Upper lobe of right lung (tissue), 1 donor: ENCODE data around the gene ALDH18A1. TPM values are rescaled to one million over a fixed set of nuclear protein-coding genes. Genes with fewer than 3 reads are reported as not detected.

Source experiments
- ATAC-seq: fragments of 200-7000 bp; cut with Tn5 transposase; one replicate; pipeline ENCODE4 v1.9.1; 2020; ENCODE audit warnings: mild to moderate bottlenecking, moderate library complexity
- DNase-seq: peaks from one replicate; pipeline ENCODE4 v3.0.0-alpha.2; 2020
- H3K27ac ChIP-seq: fragments of 200-600 bp; one replicate; pipeline ENCODE4 v1.8.0; 2022
- H3K27me3 ChIP-seq: fragments of 200-600 bp; one replicate; pipeline ENCODE4 v1.8.0; 2022; ENCODE audit warnings: mild to moderate bottlenecking
- H3K36me3 ChIP-seq: fragments of 200-600 bp; one replicate; pipeline ENCODE4 v1.8.0; 2022
- H3K4me1 ChIP-seq: fragments of 200-600 bp; one replicate; pipeline ENCODE4 v1.8.0; 2022
- H3K4me3 ChIP-seq: fragments of 200-600 bp; one replicate; pipeline ENCODE4 v1.8.0; 2022; ENCODE audit warnings: mild to moderate bottlenecking
- H3K9me3 ChIP-seq: fragments of 200-600 bp; one replicate; pipeline ENCODE4 v1.8.0; 2022
- CTCF ChIP-seq: fragments of 200-600 bp; IDR thresholded peaks from one replicate; pipeline ENCODE4 v1.8.0; 2022; ENCODE audit warnings: antibody characterized with exemption
- intact Hi-C: fragments of 100-400 bp; cut with DNase I; formaldehyde crosslinking; loops from one replicate; pipeline ENCODE4 v1.11.0; 2022
- total RNA-seq: library from RNA; stranded (reverse); fragmentation: NEBNext Ultra II Directional; extraction: Animal tissue kit (Norgen Biotek cat#: 25700); gene quantifications from one replicate; pipeline ENCODE4 v1.2.1, GENCODE V29; 2021
- donor health status: DM: no; HTN: yes; CAD: no; lungs with severe emphysema.

The ALDH18A1 gene
- total RNA-seq, 1 donor from 2014 or later, result 32.8 TPM

- Histone ChIP-seq H3K27ac (peak overlapping the region; percentile 78), H3K9me3 (no peaks in the 10 kb centered on the region), H3K36me3 (no peaks in the 10 kb centered on the region), H3K4me1 (peaks cover 3% of the 10 kb centered on the region), H3K27me3 (no peaks in the 10 kb centered on the region), H3K4me3 (peak overlapping the region; percentile 86)
- DNase-seq (peak; percentile 78), ATAC-seq (peak; percentile 19)
- no peak for TF ChIP-seq CTCF
- intact Hi-C loops, result no loop called here
These were observed 96.0 kb downstream of the ALDH18A1 start for GRCh38 chr10:95560278-95561176.

DNA sequence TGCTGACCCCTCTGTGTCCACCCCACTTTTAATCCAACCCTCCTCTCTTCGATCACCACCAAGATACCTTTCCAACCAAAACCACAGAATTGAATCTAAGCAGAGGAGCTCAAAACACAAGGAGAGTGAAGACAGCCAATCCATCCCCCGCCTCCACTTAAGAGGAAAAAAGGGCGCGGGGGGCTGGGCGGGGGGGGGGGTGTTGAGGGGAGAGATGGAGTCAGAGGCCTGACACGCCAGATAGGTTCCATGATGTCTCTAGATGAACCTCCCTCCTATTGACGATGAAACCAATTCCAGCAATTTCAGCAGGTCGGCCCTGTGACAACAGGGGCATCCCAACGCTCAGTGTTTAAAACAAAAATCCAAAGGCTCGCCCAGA, 96.6 kb downstream of the ALDH18A1 start:
- H3K4me1 ChIP-seq, result peaks cover 3% of the 10 kb centered on the region
- no peak for TF ChIP-seq CTCF
- intact Hi-C loops, result no loop called here

DNA sequence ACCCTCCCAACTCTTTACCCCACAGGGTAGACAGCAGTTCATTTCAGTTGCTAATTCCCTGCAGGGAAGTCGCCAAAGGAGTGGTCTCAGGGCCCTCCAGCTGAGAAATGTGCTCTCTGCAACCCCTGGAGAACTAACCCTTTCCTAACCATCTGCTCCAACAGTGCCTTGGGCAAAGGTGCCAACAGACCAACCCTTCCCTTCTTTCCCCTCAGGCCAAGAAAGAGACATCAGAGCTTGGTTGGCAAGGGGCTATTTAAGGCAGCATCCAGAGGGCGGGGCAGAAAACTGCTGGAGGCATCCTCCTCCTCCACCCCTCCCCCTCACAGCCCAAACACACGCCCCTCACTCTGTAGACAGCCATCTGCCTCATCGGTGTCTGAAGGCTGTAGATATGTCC, 97.0 kb downstream of the ALDH18A1 start:
- Histone ChIP-seq H3K9me3 (no peaks in the 10 kb centered on the region), H3K27me3 (no peaks in the 10 kb centered on the region), H3K27ac (no peak overlapping the region), H3K4me3 (peak overlapping the region; percentile 86), H3K4me1 (peaks cover 3% of the 10 kb centered on the region), H3K36me3 (no peaks in the 10 kb centered on the region)
- intact Hi-C loops, result no loop called here
- DNase-seq, result no peak
- no peak for ATAC-seq
- no peak for TF ChIP-seq CTCF

More for the DNA sequence above, 96.6 kb downstream of the ALDH18A1 start:
- peak overlapping the region; percentile 78 for H3K27ac ChIP-seq
- DNase-seq (no peak), ATAC-seq (no peak)
- H3K9me3 ChIP-seq, result no peaks in the 10 kb centered on the region
- no peaks in the 10 kb centered on the region for H3K27me3 ChIP-seq
- H3K4me3 ChIP-seq, result peak overlapping the region; percentile 86
- H3K36me3 ChIP-seq, result no peaks in the 10 kb centered on the region

- Histone ChIP-seq H3K4me1 (peaks cover 3% of the 10 kb centered on the region), H3K27me3 (no peaks in the 10 kb centered on the region), H3K4me3 (peak overlapping the region; percentile 86), H3K36me3 (no peaks in the 10 kb centered on the region), H3K27ac (no peak overlapping the region), H3K9me3 (no peaks in the 10 kb centered on the region)
- TF ChIP-seq CTCF, result no peak
- ATAC-seq (no peak), DNase-seq (no peak)
- intact Hi-C loops, result no loop called here
These were observed 97.8 kb downstream of the ALDH18A1 start for GRCh38 chr10:95558593-95559320.

- no peak overlapping the region for H3K27ac ChIP-seq
- intact Hi-C loops, result no loop called here
- ATAC-seq, result no peak
These were observed 99.3 kb downstream of the ALDH18A1 start for GRCh38 chr10:95556994-95557767.

More at GRCh38 chr10:95556994-95557767, 99.3 kb downstream of the ALDH18A1 start:
- Histone ChIP-seq H3K27me3 (no peaks in the 10 kb centered on the region), H3K4me3 (no peak overlapping the region), H3K36me3 (no peaks in the 10 kb centered on the region), H3K9me3 (no peaks in the 10 kb centered on the region), H3K4me1 (peaks cover 3% of the 10 kb centered on the region)
- DNase-seq, result no peak
- no peak for TF ChIP-seq CTCF
